ES-I3 (cell line): ENCODE measurements around the gene SPIRE1.

ENCODE experiments used
- H3K36me3 ChIP-seq: 2 replicates; pipeline ENCODE4 v1.6.1; 2013; ENCODE audit warnings: mild to moderate bottlenecking, low read length, control low read depth, moderate library complexity; ENCODE audit not compliant: insufficient read depth
- H3K4me1 ChIP-seq: 2 replicates; pipeline ENCODE4 v1.6.1; 2013; ENCODE audit warnings: mild to moderate bottlenecking, control low read depth, low read length; ENCODE audit not compliant: insufficient read depth
- H3K9ac ChIP-seq: 2 replicates; pipeline ENCODE4 v1.6.1; 2013; ENCODE audit warnings: low read depth, mild to moderate bottlenecking, low read length, moderate library complexity
- H3K9me3 ChIP-seq: 2 replicates; pipeline ENCODE4 v1.6.1; 2013; ENCODE audit warnings: mild to moderate bottlenecking, low read length, moderate library complexity; ENCODE audit not compliant: control insufficient read depth, insufficient read depth

The SPIRE1 gene

DNA sequence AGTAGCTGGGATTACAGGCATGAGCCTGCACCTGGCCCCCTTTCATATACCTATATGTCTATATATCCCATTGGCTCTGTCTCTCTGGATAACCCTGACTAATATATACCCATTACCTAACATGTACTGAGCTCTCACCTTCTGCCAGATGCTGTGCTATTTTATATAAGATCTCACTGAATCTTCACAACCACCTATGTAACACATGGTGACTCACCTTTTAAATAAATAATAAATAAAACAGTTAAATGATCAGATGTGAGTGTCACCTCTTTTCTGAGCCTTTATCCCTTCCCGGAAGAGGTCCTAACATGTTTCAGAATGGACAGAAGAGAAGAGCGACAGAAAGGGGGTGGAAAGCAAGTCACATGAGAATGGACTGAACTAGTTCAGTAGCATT lies 123.1 kb downstream of the SPIRE1 start:
- Histone ChIP-seq H3K9me3 (no peaks in the 10 kb centered on the region), H3K36me3 (no peaks in the 10 kb centered on the region), H3K4me1 (no peaks in the 10 kb centered on the region), H3K9ac (no peak overlapping the region)

DNA sequence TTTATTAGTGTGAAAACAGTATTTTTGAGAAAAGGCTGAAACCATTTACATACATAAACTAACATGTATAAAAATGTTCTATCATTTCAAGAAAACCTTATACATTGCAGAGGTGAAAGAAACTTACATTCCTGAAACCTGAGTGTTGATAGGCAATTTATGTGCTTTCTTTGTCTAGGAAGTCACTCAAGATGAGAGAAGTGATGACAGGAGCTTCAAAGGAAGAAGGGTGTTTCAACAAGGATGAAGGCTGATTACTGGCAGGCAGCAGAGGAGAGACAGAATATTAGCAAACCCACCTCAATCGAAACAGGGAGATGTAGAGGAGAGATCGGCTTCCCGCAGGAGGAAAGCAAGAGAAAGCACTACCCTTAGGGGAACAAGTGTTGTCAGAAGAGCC lies 125.2 kb downstream of the SPIRE1 start:
- H3K9me3 ChIP-seq, result no peaks in the 10 kb centered on the region
- H3K4me1 ChIP-seq, result no peaks in the 10 kb centered on the region
- H3K9ac ChIP-seq, result no peak overlapping the region
- no peaks in the 10 kb centered on the region for H3K36me3 ChIP-seq

DNA sequence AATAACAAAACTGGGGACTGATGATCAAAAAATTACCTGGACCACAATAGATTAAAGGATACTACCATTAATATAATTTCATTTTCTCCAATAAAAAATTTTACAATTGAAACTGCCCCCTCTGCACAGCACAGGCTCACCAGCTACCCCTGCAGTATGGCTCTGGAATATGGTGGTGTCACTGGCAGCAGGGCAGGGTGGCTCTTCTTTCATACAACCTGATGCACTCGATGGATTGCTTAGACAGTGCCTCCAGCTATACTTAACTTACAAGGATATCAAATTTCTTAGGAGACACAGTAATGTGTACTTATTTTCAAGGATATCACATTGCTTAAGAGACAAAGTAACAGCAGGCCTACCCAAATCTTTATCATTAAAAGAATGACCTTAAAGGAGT lies 126.2 kb downstream of the SPIRE1 start:
- Histone ChIP-seq H3K9me3 (no peaks in the 10 kb centered on the region), H3K36me3 (no peaks in the 10 kb centered on the region), H3K4me1 (no peaks in the 10 kb centered on the region), H3K9ac (no peak overlapping the region)

DNA sequence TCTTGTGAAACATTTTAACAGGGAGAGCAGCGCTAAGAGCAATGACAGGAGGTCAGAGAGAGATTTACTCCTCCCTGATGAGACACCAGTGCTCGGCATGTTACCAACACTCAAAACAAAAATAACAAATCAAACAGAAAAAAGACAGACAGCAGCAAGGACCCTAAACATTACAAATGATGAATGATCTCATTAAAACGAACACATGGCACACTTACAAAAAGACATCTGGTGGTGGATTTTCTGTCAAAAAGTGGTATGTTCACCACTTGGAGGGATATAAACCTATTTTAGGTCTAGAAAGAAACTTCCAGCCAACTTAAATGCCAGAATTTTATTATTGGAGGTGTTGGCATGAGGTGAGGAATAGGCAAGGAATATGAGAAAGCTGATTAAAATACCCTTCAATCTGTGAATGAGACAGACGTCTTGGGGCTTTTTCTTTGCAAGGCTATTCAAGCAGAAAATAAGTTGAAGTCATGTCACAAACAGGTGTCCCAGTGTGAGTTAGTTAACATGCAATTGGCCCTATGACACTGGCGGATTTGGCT lies 137.4 kb downstream of the SPIRE1 start:
- H3K9ac ChIP-seq, result no peak overlapping the region

DNA sequence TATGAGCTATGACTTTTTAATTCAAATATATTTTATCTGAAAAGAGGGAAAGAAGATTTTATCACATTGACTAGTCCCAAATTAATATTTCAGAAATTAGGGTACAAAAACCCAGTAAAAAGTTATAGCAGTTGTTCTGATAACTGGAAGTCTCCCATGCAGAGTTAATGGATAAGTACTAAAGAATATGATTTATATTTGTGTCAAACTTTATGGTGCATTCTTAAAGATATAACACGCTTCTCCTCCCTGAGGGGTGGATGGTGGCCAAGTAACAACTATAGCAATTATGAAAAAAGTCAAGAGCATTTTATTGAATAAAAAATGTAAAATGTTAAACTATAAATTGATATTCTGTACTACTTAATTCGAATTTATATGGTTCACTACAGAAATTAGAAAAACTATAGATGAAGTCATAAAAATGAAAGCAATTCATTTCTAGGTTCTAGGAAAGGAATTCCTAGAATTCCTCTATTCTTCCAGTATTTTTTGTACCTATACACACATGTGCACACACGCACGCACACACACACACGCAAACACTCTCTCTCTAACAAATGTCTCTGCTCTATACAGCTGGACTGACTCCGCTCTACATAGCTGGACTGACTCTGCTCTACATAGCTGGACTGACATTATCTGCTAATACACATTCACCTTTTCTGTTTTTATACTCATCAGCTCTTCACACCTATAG lies 138.9 kb downstream of the SPIRE1 start:
- Histone ChIP-seq H3K9ac (no peak overlapping the region), H3K4me1 (peaks cover 8% of the 10 kb centered on the region; the same call in 1 of the 2 replicates), H3K9me3 (no peaks in the 10 kb centered on the region), H3K36me3 (no peaks in the 10 kb centered on the region)

More for the DNA sequence above, 137.4 kb downstream of the SPIRE1 start:
- Histone ChIP-seq H3K36me3 (no peaks in the 10 kb centered on the region), H3K4me1 (peaks cover 7% of the 10 kb centered on the region; the same call in 1 of the 2 replicates), H3K9me3 (no peaks in the 10 kb centered on the region)

DNA sequence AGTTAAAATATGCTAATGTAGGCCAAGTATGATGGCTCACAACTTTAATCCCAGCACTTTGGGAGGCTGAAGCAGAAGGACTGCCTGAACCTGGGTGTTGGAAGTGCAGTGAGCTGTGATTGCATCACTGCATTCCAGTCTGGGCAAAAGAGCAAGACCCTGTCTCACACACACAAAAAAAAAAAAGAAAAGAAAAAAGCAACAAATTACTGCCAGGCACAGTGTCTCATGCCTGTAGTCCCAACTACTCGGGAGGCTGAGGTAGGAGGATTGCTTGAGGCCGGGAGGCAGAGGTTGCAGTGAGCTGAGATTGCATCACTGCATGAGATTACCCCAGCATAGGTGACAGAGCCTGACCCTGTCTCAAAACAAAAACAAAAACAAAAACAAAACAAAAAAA lies 139.6 kb downstream of the SPIRE1 start:
- Histone ChIP-seq H3K4me1 (peaks cover 8% of the 10 kb centered on the region; the same call in 1 of the 2 replicates), H3K9ac (no peak overlapping the region), H3K9me3 (no peaks in the 10 kb centered on the region), H3K36me3 (no peaks in the 10 kb centered on the region)

DNA sequence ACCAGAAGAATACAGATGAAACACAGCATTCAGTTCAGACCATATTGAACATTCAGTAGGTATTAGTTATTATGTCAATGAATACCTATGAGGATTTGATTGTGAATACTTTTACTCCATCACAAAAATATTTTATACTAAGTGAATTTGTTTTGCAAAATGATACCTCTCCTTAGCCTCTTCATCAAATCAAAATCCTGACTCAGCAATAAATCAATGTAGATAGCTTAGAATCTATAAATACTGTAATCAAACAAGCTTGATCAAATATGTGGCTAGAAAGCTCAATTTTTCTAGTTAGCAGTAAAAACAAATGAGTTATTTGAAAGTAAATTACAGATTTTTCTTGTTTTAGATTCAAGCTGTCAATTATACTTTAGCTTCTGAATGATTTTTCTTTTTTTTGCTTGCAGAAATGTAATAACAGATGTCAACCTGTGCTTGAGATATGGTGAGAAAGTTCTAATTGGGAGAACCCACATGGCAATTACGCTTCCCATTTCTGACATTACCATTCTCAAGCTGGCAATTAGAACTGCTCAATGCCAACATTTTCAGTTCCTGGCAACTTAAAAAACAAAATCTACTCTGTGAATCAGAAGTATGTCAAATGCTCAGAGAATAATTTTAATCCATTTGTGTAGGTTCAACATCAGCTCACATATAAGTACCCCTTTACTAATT lies 140.6 kb downstream of the SPIRE1 start:
- Histone ChIP-seq H3K9me3 (no peaks in the 10 kb centered on the region), H3K36me3 (no peaks in the 10 kb centered on the region), H3K4me1 (peaks cover 8% of the 10 kb centered on the region; the same call in 1 of the 2 replicates), H3K9ac (no peak overlapping the region)

DNA sequence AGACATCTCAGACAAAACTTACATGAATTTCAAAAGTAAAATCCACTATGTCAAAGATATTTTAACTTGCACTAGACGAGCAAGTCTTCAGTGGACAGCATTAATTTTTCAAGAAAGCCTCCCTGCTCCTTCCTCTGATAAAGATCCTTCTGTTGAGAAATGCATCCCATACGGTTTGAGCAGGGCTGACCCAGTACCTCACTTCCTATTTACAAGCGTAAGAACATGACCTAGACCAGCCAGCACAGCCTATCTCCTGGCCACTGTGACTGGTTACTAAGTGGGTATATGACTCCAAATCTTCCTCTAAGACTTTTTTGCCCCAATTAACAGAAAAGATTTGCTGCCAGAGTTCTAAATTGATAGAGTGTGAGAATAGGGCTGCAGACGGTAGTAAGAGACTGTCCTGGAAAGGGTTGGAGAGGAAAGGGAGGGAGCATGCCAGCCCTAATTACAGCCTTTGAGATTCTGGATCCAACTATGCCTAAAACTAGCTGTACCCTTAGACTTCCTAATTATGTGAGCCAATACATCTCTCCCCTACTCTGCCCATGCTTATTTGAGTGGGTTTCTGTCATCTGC lies 141.8 kb downstream of the SPIRE1 start:
- no peaks in the 10 kb centered on the region for H3K36me3 ChIP-seq
- peaks cover 4% of the 10 kb centered on the region for H3K9me3 ChIP-seq
- H3K9ac ChIP-seq, result no peak overlapping the region
- H3K4me1 ChIP-seq, result peaks cover 8% of the 10 kb centered on the region; the same call in 1 of the 2 replicates

DNA sequence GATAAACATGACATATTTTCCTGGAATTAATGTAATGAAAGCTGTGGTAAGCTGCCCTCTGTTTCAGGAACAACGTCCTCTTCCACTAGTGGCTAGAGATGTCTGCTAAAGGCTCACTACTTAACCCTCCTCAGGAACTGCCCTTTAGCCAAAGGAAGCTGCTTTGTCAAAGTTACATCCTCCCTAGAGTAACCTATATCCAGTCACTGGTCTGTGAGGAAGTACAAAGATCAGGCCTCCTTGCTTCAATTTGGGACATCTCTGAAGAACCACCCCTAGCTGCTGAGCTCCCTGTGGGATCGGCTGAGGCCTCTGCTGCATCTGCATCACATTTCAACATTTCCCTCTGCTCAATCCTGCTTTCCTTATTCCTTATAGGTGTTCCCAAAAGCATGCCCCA lies 142.4 kb downstream of the SPIRE1 start:
- Histone ChIP-seq H3K9ac (no peak overlapping the region), H3K4me1 (peaks cover 8% of the 10 kb centered on the region; the same call in 1 of the 2 replicates), H3K36me3 (no peaks in the 10 kb centered on the region), H3K9me3 (peaks cover 6% of the 10 kb centered on the region)

DNA sequence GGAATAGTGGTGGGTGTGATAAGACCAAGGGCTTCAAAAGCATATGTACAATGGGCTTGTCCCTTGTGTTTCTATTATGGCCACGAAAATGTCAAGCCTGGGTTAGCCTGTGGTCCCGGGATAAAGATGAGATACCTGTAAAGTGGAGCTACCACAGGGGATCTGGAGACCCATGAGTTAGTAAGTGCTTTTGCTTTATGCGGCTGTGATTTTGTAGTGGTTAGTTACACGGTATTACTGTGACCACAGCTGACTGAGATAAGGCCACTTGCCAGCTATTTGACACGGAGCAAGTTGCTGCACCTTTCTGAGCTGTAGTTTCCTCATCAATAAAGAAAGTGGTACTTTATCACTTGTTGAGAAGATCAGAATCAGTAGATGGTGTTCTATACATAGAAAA lies 150.9 kb downstream of the SPIRE1 start:
- peaks cover 6% of the 10 kb centered on the region for H3K9me3 ChIP-seq
- H3K36me3 ChIP-seq, result no peaks in the 10 kb centered on the region
- H3K4me1 ChIP-seq, result no peaks in the 10 kb centered on the region
- H3K9ac ChIP-seq, result no peak overlapping the region

DNA sequence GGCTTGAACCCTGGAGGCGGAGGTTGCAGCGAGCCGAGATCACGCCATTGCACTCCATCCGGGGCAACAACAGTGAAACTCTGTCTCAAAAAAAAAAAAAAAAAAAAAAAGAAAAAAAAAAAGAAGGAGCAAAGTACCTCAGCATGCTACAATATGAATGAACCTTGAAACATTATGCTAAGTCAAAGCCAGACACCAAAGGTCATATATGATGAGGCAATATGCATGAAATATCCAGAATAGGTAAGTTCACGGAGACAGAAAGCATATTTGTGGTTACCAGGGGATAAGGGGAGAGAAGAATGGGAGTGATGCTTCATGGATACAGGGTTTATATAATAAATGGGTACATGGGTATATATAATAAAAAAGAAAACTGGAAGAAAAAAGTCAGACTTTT lies 156.9 kb downstream of the SPIRE1 start:
- Histone ChIP-seq H3K36me3 (no peaks in the 10 kb centered on the region), H3K9ac (no peak overlapping the region), H3K4me1 (no peaks in the 10 kb centered on the region), H3K9me3 (no peaks in the 10 kb centered on the region)

DNA sequence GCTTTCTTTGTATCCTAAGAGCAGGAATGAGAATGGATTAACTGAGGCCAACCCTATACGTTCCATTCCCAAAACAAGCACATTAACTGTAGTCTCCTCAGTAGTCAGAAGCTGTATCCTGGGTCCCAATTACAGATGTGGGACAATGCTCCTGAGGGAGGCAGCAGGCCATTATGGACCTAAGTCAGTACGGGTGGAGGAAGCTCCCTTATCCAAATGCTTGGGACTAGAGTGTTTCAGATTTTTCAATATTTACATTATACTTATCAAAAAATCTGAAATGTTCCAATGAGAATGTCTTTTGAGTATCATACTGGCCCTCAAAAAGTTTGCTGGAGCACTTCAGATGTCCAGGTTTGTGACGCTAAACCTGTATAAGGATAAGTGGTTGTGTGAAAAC lies 160.1 kb downstream of the SPIRE1 start:
- H3K9ac ChIP-seq, result no peak overlapping the region
- H3K9me3 ChIP-seq, result no peaks in the 10 kb centered on the region
- H3K36me3 ChIP-seq, result no peaks in the 10 kb centered on the region
- no peaks in the 10 kb centered on the region for H3K4me1 ChIP-seq

DNA sequence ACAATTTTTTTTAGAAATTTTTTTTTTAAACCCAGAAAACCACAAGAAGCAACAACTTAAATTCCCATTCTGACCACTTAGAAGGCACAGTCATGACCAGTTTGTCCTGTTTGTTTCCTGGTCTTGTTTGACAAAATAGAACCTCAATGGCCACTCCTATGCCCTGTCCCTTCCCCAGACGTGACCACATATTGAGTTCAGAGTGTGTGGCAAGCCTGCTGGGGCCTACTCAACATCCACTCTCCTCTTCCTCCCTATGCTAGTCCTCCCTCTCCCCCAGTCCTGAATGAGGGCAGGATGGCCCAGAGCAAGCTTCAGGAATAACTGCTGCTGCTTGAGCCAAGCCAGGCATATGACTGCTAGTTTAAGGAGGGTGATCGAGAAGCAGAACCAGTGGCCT lies 160.6 kb downstream of the SPIRE1 start:
- no peaks in the 10 kb centered on the region for H3K36me3 ChIP-seq
- H3K9me3 ChIP-seq, result no peaks in the 10 kb centered on the region
- H3K9ac ChIP-seq, result no peak overlapping the region
- H3K4me1 ChIP-seq, result no peaks in the 10 kb centered on the region

DNA sequence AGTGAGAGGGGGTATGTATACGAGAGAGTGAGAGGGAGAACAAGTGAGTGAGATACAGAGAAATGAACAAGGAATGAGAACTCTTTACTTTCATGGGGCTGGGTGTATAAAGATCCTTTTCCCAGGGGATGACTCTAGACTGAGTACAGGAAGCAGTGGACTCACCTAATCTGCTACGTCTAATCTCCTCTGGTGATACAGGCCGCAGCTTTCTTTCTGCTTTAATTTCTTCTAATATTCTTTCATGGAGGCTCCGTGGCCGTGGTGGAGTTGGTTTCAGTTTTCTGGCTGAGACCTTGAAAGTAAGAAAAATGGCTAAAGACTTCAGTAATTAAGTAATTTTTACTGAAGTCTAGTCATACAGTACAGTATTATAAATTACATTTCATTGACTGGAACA lies 165.0 kb downstream of the SPIRE1 start:
- H3K9ac ChIP-seq, result no peak overlapping the region

More for the DNA sequence above, 165.0 kb downstream of the SPIRE1 start:
- H3K4me1 ChIP-seq, result no peaks in the 10 kb centered on the region
- peaks cover 2% of the 10 kb centered on the region; the same call in 1 of the 2 replicates for H3K36me3 ChIP-seq
- no peaks in the 10 kb centered on the region for H3K9me3 ChIP-seq
